GM19099 (cell line): Measurements from ENCODE around the gene RABGEF1.

Experiments
- POLR2A ChIP-seq: IDR thresholded peaks from 3 replicates; pipeline ENCODE4 v1.6.1; 2011; ENCODE audit warnings: low read depth; ENCODE audit not compliant: insufficient read length; ENCODE audit errors: extremely low read depth

The RABGEF1 gene

DNA sequence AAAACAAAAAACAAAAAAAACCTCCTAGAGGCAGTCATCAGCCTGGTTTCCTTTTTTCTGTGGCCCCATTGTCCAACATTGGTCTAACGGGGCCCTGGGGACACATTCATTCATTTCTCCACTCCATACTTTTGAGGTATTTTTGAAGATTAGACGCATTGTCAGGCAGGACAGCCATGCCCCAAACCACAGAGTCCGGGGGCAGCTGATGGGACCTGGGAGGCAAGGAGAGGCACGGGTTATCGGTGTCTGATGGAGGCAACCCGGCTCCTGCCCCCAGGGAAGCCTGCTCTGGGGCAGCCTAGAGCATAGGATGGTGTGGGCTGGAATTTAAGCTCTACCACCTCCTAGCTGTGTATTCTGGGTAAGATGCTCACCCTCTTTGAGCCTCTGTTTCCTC lies 6.5 kb upstream of the RABGEF1 start:
- no peak for TF ChIP-seq POLR2A

DNA sequence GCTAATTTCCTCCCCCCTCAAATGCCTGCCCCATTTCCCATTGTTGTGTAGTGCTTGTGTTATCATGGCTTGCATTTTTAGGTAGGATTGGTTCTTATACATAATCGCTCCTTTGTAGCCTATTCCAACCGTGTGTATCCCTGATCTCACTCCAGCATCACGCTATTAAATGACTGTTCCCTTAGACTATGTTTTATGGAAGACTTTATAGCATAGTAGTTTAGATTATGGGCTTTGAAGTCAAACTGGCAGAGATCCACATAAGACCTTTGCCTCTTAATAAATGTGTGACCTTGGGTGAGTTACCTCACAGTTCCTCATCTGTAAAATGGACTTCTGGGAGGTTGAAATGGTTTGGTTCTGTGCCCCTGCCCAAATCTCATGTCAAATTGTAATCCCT lies 5.4 kb upstream of the RABGEF1 start:
- no peak for TF ChIP-seq POLR2A

DNA sequence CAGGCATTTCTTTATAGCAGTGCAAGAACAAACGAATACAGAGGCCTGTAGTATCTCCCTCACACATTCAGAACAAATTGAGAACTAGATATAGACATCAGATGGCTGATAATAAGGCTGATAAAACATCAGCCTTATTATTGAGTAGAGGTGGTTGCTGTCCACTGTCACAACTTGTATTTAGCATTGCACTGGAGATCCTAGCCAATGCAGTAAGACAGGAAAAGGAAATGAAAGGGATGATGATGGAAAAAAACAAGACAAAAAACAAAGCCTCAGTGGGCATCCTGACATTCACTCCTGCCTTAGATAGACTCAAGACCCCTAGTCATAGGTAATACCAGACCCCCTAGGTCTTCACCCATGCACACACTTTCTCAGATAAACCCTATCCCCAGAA lies 4.7 kb upstream of the RABGEF1 start:
- no peak for TF ChIP-seq POLR2A

DNA sequence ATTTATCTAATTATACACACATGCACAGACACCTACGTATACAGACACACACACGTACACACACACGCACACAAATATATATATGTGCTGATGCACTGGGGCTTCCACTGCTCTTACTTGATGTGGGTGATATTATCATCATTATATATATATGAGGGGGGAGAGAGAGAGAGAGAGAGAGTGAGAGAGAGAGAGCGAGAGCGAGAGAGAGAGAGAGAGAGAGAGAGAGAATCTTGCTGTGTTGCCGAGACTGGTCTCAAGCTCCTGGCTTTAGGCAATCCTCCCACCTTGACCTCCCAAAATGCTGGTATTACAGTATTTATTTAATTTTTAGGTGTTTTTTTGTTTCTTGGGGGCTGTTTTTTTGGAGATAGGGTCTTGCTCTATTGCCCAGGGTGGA lies 3.6 kb upstream of the RABGEF1 start:
- TF ChIP-seq POLR2A, result no peak

DNA sequence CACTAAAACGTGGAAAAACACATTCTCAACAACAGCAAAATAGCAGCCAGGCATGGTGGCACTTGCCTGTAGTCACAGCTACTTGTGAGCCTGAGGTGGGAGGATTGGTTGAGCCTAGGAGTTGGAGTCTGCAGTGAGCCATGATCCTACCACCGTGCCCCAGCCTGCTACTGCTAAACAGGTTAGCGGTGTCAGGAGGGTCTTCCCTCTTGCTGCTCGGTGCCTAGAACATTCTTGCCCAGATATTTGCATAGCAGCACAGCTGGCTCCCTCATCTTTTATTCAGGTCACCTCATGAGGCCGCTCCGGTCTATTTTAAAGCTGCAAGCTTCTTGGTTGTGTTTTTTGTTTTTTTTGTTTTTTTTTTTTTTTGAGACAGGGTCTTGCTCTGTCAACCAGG lies 2.9 kb upstream of the RABGEF1 start:
- TF ChIP-seq POLR2A, result no peak

DNA sequence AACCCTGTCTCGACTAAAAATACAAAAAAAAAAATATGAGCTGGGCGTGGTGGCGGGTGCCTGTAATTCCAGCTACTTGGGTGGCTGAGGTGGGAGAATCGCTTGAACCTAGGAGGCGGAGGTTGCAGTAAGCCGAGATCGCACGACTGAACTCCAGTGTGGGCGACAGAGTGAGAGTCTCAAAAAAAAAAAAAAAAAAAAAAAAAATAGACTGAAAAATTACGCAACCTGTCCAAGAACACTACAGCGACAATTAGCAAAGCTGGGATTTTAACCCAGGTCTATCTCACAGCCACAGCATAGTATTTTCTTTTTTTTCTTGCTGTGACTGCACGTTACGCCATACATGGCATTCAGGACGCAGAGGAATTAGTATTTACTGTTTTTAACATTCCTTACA lies 1.1 kb upstream of the RABGEF1 start:
- no peak for TF ChIP-seq POLR2A

DNA sequence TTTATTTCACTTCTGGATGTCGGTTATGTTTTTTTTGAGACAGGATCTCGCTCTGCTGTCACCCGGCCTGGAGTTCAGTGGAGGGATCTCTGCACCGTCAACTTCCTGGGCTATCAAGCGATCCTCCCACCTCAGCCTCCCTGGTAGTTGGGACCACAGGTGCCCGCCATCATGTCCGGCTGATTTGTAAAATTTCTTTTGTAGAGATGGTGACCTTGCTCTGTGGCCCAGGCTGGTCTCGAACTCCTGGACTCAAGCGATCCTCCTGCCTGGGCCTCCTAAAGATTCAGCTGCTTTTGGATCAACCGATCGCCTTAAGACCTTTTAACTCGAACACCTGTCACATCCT lies 606 bp upstream of the RABGEF1 start:
- no peak for TF ChIP-seq POLR2A

DNA sequence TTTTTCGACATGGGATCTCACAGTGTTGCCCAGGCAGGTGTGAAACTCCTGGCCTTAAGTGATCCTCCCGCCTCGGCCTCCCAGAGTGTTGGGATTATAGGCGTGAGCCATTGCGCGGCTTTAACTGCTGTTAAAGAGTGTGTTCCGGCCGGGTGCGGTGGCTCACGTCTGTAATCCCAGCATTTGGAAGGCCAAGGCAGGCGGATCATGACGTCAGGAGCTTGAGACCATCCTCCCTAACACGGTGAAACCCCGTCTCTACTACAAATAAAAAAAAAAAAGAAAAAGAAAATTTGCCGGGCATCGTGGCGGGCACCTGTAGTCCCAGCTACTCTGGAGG lies 1.1 kb downstream of the RABGEF1 start:
- TF ChIP-seq POLR2A, result no peak

DNA sequence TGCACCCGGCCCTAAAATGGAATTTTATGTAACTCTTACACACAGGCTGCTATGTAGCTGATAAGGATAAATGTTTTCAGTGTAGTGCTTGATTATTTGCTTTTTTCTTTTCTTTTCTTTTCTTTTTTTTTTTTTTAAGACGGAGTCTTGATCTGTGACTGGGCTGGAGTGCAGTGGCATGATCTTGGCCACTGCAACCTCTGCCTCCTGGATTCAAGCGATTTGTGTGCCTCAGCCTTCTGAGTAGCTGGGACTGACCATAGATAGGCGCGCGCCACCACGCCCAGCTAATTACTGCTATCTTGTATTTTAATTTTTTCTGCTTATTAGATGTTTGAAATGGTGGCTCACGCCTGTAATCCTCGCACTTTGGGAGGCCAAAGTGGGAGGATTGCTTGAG lies 3.4 kb downstream of the RABGEF1 start:
- no peak for TF ChIP-seq POLR2A

DNA sequence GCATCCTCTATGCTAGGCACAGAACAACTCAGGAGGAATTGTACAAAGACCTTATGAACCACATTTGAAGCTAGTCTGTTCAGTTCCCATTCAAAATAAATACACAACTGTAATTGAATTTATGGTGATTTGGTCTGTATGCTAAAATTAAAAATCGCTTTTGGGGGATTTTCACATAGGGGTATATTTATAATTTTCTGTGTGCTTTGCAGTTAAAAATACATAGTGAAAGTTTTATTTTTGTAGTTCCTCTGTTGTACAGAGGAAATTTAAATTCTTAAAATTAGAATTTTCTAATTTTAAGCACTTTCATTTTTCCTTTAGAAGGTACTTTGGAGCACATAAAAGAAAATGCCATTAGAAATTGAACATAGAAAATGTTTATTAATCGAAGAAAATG lies 6.9 kb downstream of the RABGEF1 start:
- TF ChIP-seq POLR2A, result no peak

DNA sequence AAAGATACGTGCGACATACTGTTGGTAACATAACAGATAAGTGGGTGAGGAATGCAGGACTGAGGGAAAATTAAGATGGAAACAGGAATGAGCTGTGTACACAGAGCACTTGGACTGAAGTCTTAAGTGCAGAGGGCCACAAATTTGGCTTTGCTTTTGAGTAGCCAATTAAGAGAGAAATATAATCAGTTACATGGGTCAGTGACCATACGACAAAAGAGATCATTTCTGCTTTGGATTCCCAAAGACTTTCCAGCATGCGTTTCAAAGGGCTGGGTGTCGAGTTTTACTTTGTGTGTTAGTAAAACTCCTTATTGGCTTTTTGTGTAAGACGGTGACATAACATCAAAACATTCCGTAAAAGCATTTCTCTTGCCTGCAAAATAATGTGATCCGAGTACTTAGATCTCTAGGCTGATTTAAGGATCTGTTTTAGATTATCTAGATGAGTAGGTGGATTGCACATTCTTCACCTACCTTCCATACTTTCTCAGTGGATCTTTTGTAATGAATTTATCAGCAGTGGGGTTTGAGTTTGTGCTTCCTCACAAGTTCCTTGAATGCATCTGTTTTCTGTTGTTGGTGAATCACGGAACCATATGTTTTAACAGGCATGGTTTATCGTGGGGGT lies 7.5 kb downstream of the RABGEF1 start:
- TF ChIP-seq POLR2A, result no peak

DNA sequence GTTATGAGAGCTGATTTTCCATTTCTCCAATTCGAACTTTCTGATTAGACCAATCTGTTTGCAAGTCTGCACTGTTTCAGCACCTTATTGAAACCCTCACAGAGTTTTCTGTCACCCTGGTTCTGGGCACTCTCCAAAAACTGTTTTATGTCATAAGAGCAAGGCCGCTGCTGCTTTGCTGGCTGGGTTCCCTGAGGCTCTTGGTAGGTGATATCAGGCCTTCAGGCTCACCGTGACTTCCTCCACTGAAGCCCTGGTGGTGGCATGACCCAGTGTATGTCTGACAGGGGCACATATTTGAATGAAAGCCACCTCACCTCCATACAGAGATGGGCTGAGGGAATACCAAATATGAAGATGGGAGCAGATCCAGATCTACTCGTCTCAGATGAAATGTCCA lies 8.3 kb downstream of the RABGEF1 start:
- no peak for TF ChIP-seq POLR2A

DNA sequence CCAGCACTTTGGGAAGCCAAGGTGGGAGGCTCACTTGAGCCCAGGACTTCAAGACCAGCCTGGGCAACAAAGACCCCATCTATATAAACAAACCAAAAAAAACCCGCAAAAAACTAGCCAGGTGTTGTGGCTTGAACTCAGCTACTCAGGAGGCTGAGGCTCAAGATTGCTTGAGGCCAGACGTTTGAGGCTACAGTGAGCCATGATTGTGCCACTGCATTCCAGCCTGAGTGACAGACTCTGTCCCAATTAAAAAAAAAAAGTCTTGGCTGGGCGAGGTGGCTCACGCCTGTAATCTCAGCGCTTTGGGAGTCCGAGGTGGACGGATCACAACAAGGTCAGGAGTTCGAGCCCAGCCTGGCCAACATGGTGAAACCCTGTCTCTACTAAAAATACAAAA lies 11.4 kb downstream of the RABGEF1 start:
- no peak for TF ChIP-seq POLR2A

DNA sequence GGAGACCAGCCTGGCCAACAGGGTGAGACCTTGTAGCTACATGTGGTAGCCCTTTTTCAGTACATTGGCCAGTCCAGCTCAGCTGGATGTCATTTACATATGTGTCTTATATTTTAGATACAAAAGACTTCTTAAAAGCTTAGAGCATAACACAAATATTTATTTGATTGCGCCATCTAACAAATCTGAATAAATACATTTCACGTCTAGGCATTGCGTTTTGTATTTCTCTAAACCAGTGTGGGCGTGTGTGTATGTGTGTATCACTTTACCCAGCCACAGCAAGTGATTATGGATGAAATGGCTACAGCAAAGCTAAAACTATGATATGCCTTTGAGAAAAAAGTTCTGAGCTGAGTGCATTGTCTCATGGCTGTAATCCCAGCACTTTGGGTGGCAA lies 14.0 kb downstream of the RABGEF1 start:
- TF ChIP-seq POLR2A, result no peak

DNA sequence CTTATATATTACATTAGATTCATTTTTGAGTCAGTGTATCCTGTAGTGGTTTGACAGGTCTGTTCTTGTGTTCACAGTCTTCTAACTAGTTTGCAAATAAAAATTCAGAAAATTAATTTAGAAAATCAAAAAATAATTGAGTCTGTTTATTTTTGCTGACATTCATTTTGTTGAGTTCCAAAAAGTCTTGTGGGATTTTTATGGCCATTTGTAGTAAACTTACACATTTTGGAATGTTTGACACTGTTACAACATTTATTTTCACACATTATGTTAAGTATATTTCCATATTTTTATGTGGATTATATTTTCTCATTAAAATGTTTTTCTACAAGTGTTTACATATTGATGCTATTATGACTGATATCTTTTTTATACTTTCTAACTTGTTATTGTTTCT lies 16.4 kb downstream of the RABGEF1 start:
- TF ChIP-seq POLR2A, result no peak

DNA sequence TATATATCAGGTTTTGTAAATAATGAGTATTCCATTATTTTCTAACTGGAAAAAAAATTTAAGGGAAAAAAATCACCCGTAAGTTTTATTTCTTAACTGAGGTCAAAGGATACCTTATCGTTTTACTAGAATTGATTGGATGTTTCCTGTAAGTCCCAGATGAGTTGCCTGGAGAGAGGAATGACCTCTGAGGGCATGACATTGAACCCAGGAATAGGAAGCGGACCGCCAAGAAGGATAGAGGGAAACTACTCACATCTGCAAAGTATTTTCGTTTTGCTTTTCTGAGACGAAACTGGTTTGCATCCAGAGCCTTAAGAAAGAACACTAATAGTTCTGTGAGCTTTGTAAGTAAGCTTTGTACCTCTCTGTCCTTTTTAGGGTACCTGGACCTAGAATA lies 17.4 kb downstream of the RABGEF1 start:
- TF ChIP-seq POLR2A, result no peak

DNA sequence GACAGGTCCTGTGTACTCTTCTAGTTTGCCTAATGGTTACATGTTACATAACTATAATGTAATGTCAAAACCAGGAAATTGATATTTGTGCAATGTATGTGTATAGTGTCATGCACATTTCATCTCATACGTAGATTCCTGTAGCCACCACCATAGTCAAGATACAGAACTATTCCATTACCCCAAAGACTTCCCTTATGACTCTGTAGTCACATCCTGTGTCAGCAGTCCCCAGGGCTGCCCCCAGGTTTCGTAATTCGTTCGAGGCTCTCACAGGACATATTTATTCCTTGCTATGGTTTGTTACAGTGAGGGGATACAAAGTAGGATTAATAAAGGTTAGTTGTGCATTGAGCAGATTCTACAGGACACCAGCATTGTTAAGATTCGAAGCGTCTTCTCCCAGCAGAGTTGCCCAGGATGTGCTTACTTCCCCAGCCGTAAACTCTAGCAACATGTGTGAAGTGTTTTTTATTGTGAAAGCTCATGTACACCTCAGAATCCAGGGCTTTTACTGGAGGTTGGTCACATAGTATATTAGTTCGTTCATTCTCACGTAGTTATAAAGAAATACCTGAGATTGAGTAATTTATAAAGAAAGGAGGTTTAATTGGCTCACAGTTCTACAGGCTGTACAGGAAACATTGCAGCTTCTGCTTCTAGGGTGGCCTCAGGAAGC lies 18.6 kb downstream of the RABGEF1 start:
- TF ChIP-seq POLR2A, result no peak
